NT2/D1 (cell line): ENCODE results near the gene LRRFIP1.

Experiments used
- SUZ12 ChIP-seq: IDR thresholded peaks from 2 replicates; pipeline ENCODE4 v1.6.1; 2011; ENCODE audit not compliant: insufficient read length, insufficient read depth; ENCODE audit errors: extremely low read depth
- ZNF274 ChIP-seq: IDR thresholded peaks from 2 replicates; pipeline ENCODE4 v1.6.1; 2011; ENCODE audit warnings: mild to moderate bottlenecking, low read depth, low read length

DNA sequence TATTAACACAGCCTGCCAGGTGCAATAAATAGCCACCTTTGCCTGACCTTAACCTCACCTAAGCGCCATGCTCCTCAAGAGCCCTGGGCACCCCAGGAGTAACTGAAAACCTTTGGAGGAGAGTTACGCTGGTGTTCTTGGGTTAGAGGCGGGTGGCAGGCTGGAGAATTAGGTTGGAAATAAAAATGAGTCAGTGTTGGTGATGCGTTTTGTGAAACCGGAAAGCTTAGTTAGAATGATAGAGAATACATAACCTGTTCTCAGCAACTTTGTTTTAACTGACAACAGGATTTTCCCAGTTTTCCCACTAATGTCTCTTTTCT is 17.0 kb downstream of the LRRFIP1 start:
- no peak for TF ChIP-seq ZNF274
- TF ChIP-seq SUZ12 = no peak
